Fibroblast of the aortic adventitia (primary cell): ENCODE data around the gene GAGE10. TPM values are rescaled to one million over a fixed set of nuclear protein-coding genes. Genes with fewer than 3 reads are reported as not detected.
"Not testable (repeated sequence)": the region's sequence is repeated elsewhere in the genome, so short reads cannot be mapped to it uniquely, and the experiment has no call there.

Experiments used
- DNase-seq: peaks from one replicate; pipeline ENCODE4 v3.0.0-alpha.2; 2010; ENCODE audit warnings: low read depth
- H3K4me3 ChIP-seq: 2 replicates; pipeline ENCODE4 v1.5.1; 2011; ENCODE audit warnings: low read depth, mild to moderate bottlenecking, control low read depth, low read length, moderate library complexity
- total RNA-seq: library from RNA; depleted of rRNA; stranded (reverse); fragments of >200 nt; gene quantifications from 2 replicates; pipeline ENCODE4 v1.2.3, GENCODE V29; 2012; ENCODE audit warnings: low replicate concordance
- TF ChIP-seq, protein P1 (sequence below): IDR thresholded peaks from 2 replicates; pipeline ENCODE4 v1.5.1; 2011; ENCODE audit warnings: mild to moderate bottlenecking, low read length, control low read depth, inconsistent platforms; ENCODE audit not compliant: insufficient read depth

The GAGE10 gene
- total RNA-seq, 1 donor: not detected

DNA sequence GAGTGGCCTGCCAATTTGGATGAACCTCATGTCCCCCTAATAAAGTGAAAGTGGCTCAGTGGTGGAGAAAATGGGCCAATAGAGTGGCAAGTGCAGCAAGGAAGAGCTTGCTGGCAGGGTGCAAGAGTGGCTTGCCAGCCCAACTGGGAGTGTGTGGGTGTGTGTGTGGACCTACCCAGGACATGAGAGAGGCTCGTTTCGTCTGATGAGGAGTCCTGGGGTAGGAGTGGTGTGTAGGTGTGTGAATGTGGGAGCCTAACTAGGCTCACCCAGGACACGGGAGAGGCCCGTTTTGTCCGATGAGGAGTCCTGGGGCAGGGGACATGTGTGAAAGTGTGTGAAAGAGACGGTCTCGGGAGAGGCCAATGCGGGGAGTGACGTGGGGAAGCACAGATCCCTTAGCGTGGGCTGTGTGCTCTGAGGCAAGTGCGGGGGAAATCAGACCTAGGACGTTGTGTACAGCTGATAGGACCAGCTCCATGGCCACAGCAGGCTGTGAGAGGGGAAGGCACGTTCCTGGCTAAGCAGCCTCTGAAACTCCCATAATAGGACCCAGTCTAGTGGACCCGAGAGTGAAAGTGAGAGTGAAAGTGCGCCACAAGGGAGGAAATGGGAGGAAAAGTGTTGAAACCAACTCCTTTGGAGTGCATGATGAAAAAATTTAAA lies 5.3 kb downstream of the GAGE10 start:
- DNase-seq: peak; percentile 31
- TF ChIP-seq, protein P1, sequence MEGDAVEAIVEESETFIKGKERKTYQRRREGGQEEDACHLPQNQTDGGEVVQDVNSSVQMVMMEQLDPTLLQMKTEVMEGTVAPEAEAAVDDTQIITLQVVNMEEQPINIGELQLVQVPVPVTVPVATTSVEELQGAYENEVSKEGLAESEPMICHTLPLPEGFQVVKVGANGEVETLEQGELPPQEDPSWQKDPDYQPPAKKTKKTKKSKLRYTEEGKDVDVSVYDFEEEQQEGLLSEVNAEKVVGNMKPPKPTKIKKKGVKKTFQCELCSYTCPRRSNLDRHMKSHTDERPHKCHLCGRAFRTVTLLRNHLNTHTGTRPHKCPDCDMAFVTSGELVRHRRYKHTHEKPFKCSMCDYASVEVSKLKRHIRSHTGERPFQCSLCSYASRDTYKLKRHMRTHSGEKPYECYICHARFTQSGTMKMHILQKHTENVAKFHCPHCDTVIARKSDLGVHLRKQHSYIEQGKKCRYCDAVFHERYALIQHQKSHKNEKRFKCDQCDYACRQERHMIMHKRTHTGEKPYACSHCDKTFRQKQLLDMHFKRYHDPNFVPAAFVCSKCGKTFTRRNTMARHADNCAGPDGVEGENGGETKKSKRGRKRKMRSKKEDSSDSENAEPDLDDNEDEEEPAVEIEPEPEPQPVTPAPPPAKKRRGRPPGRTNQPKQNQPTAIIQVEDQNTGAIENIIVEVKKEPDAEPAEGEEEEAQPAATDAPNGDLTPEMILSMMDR: no peak
- peak overlapping the region; percentile 38 for H3K4me3 ChIP-seq

DNA sequence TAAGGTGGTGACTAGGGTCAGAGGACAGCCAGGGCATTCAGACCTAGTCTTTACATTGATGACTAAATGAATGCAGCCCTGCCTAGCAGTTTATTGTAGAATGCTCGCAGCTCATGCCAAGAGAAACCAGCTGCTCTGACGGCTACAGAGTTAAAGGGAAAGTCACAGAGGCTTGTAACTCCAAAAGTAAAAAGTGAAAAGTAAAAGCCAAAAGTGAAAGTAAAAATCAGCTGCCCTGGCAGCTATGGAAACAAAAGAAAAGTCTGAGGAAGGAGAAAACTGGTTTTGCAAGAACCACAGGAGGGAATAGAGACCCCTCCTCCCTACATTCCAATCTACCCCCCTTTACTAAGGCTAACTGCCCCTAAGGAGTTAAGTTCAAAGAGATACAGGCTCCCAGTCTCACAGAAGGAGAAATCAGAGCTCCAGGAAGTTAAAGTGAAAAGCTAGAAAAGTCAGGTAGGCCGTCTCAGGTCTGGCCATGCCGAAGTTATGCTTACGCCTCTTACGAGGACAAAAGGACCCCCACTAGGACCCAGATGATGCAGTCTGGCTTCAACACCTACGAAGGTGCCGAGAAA lies 6.0 kb downstream of the GAGE10 start:
- TF ChIP-seq, protein P1: no peak
- DNase-seq: peak; percentile 53
- H3K4me3 ChIP-seq: peak overlapping the region; percentile 51

DNA sequence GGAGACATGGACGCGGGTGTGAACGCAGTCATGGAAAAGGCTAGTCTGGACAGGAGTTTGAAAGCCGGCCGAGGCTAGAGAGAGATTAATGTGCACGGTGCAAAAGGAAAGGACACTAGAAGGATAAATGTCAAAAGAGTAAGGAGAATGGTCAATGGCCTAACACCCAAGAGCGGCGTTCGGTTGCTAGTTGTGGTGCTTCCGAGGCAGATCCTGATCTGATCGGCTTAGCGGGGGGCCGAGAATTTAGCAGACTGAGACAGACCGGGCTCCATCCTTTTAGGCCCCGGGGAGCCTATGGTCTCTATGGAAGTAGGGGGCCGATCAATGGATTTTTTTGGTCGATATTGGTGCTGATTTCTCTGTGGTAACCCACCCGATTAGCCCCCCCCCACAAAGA lies 6.9 kb downstream of the GAGE10 start:
- no peak overlapping the region for H3K4me3 ChIP-seq
- no peak for DNase-seq
- TF ChIP-seq, protein P1: no peak

DNA sequence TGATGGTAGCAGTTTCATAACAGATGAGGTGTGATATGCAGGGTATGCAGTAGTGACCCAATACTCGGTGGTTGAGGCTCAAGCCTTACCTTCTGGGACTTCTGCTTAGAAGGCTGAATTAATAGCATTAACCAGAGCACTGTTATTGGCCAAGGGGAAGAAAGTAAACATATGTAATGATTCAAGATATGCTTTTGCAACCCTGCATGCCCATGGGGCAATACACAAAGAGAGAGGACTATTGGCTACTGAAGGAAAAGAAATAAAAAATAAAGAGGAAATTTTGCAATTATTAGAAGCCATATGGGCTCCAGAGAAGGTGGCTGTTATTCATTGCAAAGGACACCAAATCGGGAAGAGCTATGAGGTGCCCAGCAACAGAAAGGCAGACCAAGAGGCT lies 8.7 kb downstream of the GAGE10 start:
- no peak overlapping the region for H3K4me3 ChIP-seq
- TF ChIP-seq, protein P1: no peak
- no peak for DNase-seq

DNA sequence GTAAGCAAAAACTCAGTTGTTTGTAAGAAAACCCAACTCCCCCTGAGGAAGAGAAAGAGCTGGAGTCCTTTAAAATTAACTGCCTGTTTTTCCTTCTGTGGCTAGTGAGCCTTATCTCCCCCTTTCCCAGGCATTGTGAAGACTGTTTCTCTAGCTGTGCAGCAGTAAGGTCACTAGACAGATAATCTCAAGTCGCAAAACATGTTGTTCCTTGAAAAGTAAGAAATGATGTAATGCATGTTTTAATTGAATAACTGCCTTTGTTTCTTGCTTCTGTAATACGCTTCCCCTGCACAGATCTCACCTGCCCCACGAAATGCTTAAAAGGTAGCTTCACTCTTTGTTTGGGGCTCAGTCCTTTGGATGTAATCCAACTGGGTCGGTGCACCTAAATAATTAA lies 12.6 kb downstream of the GAGE10 start:
- TF ChIP-seq, protein P1: no peak
- no peak overlapping the region for H3K4me3 ChIP-seq
- DNase-seq: no peak

DNA sequence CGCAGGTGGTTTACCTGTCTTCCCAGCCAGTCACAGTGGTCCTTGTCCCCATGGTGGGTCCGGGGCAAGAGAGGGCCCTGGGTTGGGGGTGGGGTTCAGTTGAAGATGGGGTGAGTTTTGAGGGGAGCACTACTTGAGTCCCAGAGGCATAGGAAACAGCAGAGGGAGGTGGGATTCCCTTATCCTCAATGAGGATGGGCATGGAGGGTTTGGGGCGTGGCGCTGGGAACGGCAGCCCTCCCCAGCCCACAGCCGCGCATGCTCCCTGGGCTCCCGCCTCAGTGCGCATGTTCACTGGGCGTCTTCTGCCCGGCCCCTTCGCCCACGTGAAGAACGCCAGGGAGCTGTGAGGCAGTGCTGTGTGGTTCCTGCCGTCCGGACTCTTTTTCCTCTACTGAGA lies 18.3 kb downstream of the GAGE10 start, which contains the start of gene GAGE12J:
Gene GAGE12J, plus strand, starts transcription at position 301 of the 400 bp plus-strand sequence. CDS start 1,157 bp downstream, outside the sequence.
- DNase-seq, H3K4me3 ChIP-seq: not testable (repeated sequence)

DNA sequence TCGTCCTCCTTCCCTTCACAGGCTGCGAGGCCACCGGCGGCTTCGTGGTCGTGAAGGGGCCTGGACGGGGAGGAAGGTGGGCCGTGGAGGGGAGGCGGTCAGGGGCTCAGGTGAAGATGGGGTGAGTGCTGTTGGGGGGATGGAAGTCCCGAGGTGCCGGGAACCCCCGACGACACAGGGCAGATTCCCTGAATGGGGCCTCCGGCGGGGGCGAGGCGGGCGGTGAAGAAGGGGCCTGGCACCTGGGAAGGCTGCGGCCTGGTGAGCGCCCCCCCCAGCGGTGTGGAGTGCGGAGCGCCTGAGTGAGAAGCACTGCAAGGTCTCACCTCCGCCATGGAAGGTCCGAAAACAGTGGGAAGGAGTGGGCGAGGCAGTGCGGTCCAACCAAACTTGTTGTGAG lies 18.8 kb downstream of the GAGE10 start:
- not testable (repeated sequence) for H3K4me3 ChIP-seq

DNA sequence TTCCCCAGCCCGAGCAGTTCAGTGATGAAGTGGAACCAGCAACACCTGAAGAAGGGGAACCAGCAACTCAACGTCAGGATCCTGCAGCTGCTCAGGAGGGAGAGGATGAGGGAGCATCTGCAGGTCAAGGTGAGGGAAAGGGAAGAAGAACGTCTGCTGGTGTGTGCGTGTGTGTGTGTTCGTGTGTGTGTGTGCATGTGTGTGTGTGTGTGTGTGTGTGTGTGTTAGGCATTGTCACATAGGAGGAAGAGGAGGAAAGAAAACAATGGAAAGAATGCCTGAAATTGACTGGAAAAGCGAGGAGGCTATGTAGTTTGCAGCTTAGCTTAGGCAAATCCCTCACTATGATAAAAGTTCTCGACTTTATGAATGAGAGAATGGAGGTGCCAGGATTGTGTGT lies 20.3 kb downstream of the GAGE10 start:
- not testable (repeated sequence) for H3K4me3 ChIP-seq, DNase-seq

More for the DNA sequence above, 18.8 kb downstream of the GAGE10 start:
- DNase-seq: not testable (repeated sequence)

DNA sequence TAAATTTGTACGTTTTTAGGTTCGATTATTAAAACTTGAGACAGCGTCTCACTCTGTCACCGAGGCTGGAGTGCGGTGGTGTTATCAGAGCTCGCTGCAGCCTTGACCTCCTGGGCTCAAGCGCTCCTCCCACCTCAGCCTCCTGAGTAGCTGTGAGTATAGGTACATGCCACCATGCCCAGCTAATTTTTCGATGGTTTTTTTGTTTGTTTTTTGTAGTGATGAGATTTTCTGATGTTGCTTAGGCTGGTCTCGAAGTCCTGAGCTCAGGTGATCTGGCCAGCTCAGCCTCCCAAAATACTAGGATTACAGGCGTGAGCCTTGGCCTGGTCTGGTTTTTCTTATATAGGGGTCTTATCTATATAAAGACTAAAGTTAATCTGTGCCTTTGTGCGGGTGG lies 27.0 kb downstream of the GAGE10 start:
- not testable (repeated sequence) for H3K4me3 ChIP-seq, DNase-seq

DNA sequence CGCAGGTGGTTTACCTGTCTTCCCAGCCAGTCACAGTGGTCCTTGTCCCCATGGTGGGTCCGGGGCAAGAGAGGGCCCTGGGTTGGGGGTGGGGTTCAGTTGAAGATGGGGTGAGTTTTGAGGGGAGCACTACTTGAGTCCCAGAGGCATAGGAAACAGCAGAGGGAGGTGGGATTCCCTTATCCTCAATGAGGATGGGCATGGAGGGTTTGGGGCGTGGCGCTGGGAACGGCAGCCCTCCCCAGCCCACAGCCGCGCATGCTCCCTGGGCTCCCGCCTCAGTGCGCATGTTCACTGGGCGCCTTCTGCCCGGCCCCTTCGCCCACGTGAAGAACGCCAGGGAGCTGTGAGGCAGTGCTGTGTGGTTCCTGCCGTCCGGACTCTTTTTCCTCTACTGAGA lies 27.8 kb downstream of the GAGE10 start, which contains the start of gene GAGE13:
Gene GAGE13, plus strand, starts transcription at position 301 of the 400 bp plus-strand sequence. CDS start 1,156 bp downstream, outside the sequence.
- DNase-seq, H3K4me3 ChIP-seq: not testable (repeated sequence)

DNA sequence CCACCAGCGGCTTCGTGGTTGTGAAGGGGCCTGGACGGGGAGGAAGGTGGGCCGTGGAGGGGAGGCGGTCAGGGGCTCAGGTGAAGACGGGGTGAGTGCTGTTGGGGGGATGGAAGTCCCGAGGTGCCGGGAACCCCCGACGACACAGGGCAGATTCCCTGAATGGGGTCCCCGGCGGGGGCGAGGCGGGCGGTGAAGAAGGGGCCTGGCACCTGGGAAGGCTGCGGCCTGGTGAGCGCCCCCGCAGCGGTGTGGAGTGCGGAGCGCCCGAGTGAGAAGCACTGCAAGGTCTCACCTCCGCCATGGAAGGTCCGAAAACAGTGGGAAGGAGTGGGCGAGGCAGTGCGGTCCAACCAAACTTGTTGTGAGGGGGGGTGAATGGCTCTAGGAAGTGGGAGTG lies 28.4 kb downstream of the GAGE10 start:
- DNase-seq, H3K4me3 ChIP-seq: not testable (repeated sequence)

DNA sequence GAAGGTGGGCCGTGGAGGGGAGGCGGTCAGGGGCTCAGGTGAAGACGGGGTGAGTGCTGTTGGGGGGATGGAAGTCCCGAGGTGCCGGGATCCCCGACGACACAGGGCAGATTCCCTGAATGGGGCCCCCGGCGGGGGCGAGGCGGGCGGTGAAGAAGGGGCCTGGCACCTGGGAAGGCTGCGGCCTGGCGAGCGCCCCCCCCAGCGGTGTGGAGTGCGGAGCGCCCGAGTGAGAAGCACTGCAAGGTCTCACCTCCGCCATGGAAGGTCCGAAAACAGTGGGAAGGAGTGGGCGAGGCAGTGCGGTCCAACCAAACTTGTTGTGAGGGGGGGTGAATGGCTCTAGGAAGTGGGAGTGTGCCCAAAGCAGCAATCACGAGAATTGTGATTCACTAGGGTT lies 38.0 kb downstream of the GAGE10 start:
- not testable (repeated sequence) for H3K4me3 ChIP-seq, DNase-seq
